NK-92 (cell line): ENCODE measurements around the gene PALLD.
"Not testable (repeated sequence)": the region's sequence is repeated elsewhere in the genome, so short reads cannot be mapped to it uniquely, and the experiment has no call there.

ENCODE experiments used
- DNase-seq: peaks from one replicate; lab custom pipeline; 2025; ENCODE audit not compliant: unreplicated experiment; lab: John Stamatoyannopoulos, UW

PALLD gene

DNA sequence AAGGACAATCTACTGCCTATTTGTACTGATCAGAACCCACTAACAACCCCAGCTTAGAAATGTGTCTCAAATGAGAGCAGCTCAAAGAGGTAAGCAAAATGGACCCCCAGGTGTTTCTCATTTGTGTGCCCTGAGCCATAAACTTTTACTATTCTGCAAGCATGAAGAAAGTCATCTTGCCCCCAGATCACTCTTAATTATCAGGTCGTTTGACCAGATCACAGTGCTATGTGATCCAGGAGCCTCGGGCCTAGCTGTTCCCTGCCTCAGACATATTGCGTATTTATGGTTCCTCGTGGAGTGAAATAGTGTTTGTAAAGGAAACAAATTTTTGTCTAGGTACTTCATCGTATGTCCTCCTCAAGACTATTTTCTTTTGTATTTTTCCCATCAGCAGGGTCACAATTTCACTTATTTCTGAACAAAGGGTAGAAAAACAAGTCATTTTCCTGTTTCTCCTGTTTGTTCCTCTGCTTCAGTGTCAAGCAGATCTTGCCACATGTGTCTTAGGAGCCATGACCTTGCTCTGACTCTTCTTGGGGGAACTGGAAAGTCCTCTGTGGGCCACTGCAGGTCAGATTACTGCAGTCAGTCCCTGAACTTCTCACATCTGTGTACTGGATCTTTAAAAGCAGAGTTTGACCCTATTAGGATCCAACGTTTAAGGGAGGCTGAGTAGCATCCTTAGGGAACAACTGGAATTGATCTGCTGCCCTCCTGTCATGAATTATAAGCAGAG is 194.9 kb downstream of the PALLD start:
- DNase-seq = no peak

GRCh38 chr4:168693750-168694490 is 197.1 kb downstream of the PALLD start:
- DNase-seq = no peak

DNA sequence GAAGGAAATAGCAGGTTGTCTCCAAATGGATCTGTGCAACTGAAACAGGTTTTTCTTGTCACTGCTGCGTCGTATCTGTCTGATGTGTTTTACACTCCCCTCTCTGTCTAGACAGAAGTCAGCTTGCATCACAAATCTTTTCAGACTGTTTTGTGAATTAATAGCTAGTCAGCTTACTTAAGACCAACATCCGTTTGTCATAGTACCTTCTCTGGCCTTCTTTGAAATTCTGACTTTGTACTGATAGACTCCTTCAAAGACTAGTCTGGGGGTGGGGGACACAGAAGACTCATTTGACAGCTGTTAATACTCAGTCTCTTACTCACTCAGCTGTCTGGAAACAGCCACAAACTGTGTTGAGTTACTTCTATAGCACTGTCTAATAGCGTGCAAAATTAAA is 197.8 kb downstream of the PALLD start:
- DNase-seq = no peak

- DNase-seq = no peak
These were observed 198.4 kb downstream of the PALLD start for GRCh38 chr4:168695288-168695687.

- DNase-seq = no peak
These were observed 199.4 kb downstream of the PALLD start for GRCh38 chr4:168696280-168696679.

DNA sequence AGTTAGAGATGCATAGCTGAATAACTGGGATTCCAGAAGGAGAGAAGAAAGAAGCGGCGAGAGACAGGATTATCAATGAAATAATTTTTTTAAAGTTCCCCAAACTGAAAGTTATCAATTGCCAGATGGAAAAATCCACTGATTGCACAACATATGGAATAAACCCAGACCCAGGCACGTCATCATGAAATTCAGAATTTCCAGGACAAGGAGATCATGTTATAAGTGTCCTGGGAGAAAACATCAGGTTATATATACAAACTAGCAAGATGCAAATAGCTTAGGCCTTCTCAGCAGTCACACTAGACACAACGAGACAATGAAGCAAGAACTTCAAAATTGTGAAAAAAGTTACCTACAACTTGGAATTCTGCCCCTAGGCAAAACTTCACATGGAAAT is 200.0 kb downstream of the PALLD start:
- no peak for DNase-seq

- no peak for DNase-seq
These were observed 202.5 kb downstream of the PALLD start for GRCh38 chr4:168699224-168699878.

GRCh38 chr4:168701061-168701460 is 204.2 kb downstream of the PALLD start:
- DNase-seq = no peak

GRCh38 chr4:168702581-168703087 is 205.8 kb downstream of the PALLD start:
- not testable (repeated sequence) for DNase-seq

GRCh38 chr4:168705121-168705520 is 208.3 kb downstream of the PALLD start:
- DNase-seq = no peak

GRCh38 chr4:168707205-168707604 is 210.4 kb downstream of the PALLD start:
- no peak for DNase-seq

DNA sequence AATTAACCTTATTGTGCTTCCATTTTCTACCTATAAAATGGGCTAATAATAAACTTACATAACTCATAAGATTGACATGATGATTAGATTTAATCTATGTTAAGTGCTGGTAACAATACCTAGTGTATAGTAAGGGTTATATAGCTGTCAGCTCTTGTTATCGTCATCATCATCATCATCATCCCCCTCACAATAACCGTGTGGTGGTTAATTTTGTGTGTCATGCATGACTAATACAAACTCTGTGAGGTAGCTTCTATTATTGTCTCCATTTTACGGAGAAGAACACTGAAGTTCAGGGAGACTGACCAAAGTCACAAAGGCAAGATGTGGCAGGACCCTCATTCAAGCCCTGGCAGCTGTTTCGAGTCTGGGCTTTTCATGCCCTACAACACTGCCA is 211.3 kb downstream of the PALLD start:
- no peak for DNase-seq

DNA sequence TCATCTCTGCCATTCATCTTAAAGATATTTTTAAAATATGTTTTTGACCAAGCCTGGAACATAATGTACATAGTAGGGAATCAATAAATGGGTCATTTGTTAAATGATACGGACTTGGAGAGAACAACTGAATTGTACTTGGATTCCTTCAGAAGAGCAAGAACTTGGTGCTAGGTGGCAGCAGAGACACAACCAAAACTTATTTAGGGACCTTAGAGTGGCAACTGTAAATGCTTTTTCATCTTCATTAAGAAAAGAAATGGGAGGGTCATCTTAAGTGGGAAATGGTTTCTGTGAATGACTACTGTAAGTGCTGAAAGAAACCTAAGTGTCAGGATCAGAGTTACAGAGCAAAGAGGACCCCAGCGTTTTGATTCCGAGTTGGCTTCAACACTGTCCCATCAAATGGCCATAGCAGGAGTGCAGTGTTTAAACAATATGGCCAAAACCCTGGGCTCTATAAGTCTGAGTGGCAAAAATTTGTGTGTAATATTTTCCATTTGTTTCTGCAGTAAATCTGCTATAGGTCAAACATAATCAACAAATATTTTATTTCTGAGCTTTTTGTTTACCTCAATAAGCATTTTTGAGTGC is 213.6 kb downstream of the PALLD start:
- DNase-seq = no peak

- no peak for DNase-seq
These were observed 214.6 kb downstream of the PALLD start for GRCh38 chr4:168711197-168712140.

- DNase-seq = no peak
These were observed 215.6 kb downstream of the PALLD start for GRCh38 chr4:168712316-168712890.

DNA sequence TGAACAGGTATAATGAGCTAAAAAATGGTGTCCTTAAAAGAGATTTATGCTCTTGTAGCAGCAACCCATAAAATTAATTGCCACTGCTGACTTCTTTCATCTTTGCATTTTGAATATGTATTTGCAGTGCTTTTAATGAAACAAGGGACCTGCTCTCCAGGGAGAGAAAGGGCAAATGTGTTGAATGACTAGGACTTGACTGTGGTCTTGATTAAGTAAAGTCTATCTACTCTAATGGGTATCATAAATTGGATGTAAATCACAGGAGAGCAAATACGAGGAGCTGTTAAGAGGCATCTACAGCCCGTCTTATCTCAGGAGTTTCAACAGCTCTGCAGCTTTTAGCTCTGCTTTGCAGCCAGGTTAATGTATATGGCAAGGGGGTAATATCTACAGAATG is 216.4 kb downstream of the PALLD start:
- no peak for DNase-seq

DNA sequence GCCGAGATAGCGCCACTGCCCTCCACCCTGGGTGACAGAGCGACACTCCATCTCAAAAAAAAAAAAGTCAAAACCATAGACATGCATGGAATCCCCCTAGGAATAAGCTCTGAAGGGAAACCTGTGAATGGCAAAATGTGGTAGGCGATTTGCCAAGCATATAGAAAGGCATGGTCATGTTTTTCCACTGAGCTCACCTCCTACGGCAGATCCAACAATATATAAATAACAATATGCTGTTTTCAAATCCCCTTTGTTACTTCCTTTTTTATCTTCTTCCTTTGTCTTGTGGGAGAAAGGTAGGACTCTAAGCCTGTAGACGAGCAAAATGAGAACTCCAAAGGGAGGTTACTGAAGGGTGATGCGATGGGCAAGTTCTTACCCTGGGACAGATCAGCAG is 219.0 kb downstream of the PALLD start:
- no peak for DNase-seq

GRCh38 chr4:168716406-168717129 is 219.7 kb downstream of the PALLD start:
- no peak for DNase-seq

- DNase-seq = no peak
These were observed 221.0 kb downstream of the PALLD start for GRCh38 chr4:168717847-168718246.
